Fibroblast of mammary gland (primary cell): Measurements from ENCODE around the gene PSD2.

Experiments
- DNase-seq: peaks from one replicate; pipeline ENCODE4 v3.0.0-alpha.2; 2010; ENCODE audit warnings: low read depth
- H3K4me3 ChIP-seq: 2 replicates; pipeline ENCODE4 v1.5.1; 2011; ENCODE audit warnings: low read depth, mild to moderate bottlenecking, low read length, moderate library complexity; ENCODE audit not compliant: control insufficient read depth
- CTCF ChIP-seq: conservative IDR thresholded peaks from 2 replicates; pipeline ENCODE4 v1.5.1; 2011; ENCODE audit warnings: low read depth, low read length, inconsistent platforms; ENCODE audit not compliant: control insufficient read depth, insufficient read depth

The PSD2 gene

GRCh38 chr5:139752506-139753473 is 42.8 kb upstream of the PSD2 start:
- peak; percentile 46 for DNase-seq
- no peak overlapping the region for H3K4me3 ChIP-seq

GRCh38 chr5:139755892-139756671 is 39.5 kb upstream of the PSD2 start:
- no peak for TF ChIP-seq CTCF
- DNase-seq = no peak
- H3K4me3 ChIP-seq = no peak overlapping the region

More at GRCh38 chr5:139752506-139753473, 42.8 kb upstream of the PSD2 start:
- TF ChIP-seq CTCF = no peak

DNA sequence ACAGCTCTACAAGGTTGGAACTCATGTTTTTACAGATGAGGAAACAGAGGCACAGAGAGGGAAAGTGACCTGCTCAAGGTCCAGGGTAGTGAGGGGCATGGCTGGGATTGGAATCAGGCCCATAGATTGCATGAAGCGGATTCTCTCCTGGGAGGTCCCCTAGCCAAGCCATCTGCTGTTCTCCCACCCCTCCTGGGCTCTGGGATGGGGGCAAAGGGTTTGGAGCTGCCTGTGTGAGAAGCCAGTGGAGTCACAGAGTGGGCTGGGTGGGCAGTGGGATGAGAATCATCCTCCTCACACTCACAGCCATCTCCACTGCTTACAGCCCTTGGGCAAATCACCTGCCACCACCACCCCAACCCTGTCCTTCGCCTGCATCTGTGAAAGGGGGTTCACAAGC is 38.6 kb upstream of the PSD2 start:
- no peak for DNase-seq
- TF ChIP-seq CTCF = no peak
- no peak overlapping the region for H3K4me3 ChIP-seq

GRCh38 chr5:139757727-139758509 is 37.7 kb upstream of the PSD2 start:
- no peak for DNase-seq
- no peak for TF ChIP-seq CTCF
- H3K4me3 ChIP-seq = no peak overlapping the region

DNA sequence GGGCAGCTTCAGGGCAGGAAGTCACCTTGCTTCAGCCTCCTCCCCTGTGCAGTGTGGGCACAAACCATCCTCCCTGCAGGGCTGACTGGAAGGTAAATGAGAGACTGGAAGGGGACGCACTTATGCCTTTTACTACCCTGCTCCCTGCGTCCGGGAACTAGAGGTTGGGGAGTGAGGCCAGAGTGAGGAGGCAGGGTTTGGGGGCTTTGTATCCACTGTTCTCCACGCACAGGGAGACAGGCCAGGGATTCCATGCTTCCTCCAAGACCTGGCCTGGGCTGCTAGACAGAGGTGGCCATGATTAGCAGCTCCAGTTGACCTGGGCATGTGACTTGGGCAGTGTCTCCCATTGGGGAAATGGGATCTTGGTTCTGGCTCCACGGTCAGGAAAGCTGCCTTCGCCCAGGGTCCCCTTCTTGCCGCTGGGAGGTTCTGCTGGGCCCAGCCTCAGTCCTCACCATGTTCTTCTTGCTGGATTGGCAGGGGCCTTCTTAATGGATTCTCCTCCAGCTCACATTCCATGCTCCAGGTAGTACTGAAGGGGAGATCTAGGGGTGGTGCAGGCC is 37.0 kb upstream of the PSD2 start:
- no peak overlapping the region for H3K4me3 ChIP-seq
- no peak for TF ChIP-seq CTCF
- no peak for DNase-seq

DNA sequence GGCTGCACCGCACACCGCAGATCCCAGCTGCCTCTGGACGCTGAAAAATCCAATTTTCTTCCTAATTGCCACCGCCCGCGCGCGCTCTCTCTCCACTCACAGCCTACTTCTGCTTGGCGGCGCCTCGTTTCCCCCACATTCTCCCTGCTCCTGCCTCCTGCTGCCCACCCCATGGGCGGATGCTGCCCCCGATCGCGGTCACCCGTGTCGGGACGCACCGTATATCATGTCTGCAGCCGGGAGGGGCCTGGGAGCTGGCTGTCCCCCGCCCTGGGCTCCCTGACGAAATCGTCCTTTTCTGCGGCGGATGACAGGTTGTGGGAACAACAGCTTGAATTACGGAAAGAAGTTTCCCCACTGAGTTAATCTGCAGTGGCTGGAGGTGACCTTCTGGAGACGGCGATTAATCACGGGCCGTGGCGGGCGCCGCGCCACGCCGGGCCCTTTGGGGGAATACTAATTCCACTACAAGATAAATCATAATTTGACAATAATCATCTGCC is 36.3 kb upstream of the PSD2 start:
- peak; percentile 11 for DNase-seq
- no peak overlapping the region for H3K4me3 ChIP-seq
- TF ChIP-seq CTCF = no peak
